Measurements from ENCODE around the gene ITPR3. TPM values are rescaled to one million over a fixed set of nuclear protein-coding genes. Genes with fewer than 3 reads are reported as not detected.

ITPR3 gene
- polyA plus RNA-seq, 3 donors = 8.2 to 9.1 (median 8.2) TPM

GRCh38 chr6:33686225-33686924, 65.3 kb downstream of the ITPR3 start:
- no peak for DNase-seq

- no peak for DNase-seq
Observed at GRCh38 chr6:33686981-33687975, 66.2 kb downstream of the ITPR3 start.

GRCh38 chr6:33688006-33688405, 66.9 kb downstream of the ITPR3 start:
- DNase-seq = no peak

GRCh38 chr6:33688451-33689147, 67.5 kb downstream of the ITPR3 start:
- DNase-seq = no peak

GRCh38 chr6:33689148-33689494, 68.0 kb downstream of the ITPR3 start:
- DNase-seq = no peak

- DNase-seq = no peak
Observed at GRCh38 chr6:33689879-33690278, 68.8 kb downstream of the ITPR3 start.

GRCh38 chr6:33690766-33691165, 69.6 kb downstream of the ITPR3 start:
- no peak for DNase-seq

- DNase-seq = no peak
Observed at GRCh38 chr6:33691456-33692077, 70.4 kb downstream of the ITPR3 start.

- DNase-seq = no peak
Observed at GRCh38 chr6:33692078-33692759, 71.1 kb downstream of the ITPR3 start.

GRCh38 chr6:33692760-33693158, 71.6 kb downstream of the ITPR3 start:
- DNase-seq = no peak

GRCh38 chr6:33693186-33694105, 72.3 kb downstream of the ITPR3 start:
- DNase-seq = no peak

GRCh38 chr6:33694401-33694931, 73.3 kb downstream of the ITPR3 start:
- DNase-seq = no peak

- DNase-seq = no peak
Observed at GRCh38 chr6:33694977-33695376, 73.9 kb downstream of the ITPR3 start.

- no peak for DNase-seq
Observed at GRCh38 chr6:33695451-33695887, 74.3 kb downstream of the ITPR3 start.

- DNase-seq = no peak
Observed at GRCh38 chr6:33696076-33696475, 75.0 kb downstream of the ITPR3 start.

- DNase-seq = no peak
Observed at GRCh38 chr6:33696548-33697518, 75.7 kb downstream of the ITPR3 start.

- no peak for DNase-seq
Observed at GRCh38 chr6:33697845-33698244, 76.7 kb downstream of the ITPR3 start.

- no peak for DNase-seq
Observed at GRCh38 chr6:33698494-33698893, 77.4 kb downstream of the ITPR3 start.

- no peak for DNase-seq
Observed at GRCh38 chr6:33699131-33699530, 78.0 kb downstream of the ITPR3 start.

Data from renal pelvis (tissue), 4 donors.